Umbilical cord (tissue), 2 donors: ENCODE measurements around the gene MLN. TPM values are rescaled to one million over a fixed set of nuclear protein-coding genes. Genes with fewer than 3 reads are reported as not detected.

Source experiments
- DNase-seq: peaks from one replicate; pipeline ENCODE4 v3.0.0-alpha.2; 2015; ENCODE audit warnings: low spot score
- total RNA-seq: library from RNA; depleted of rRNA; stranded (reverse); fragments of >200 nt; gene quantifications from one replicate; pipeline ENCODE4 v1.2.3, GENCODE V29; 2014; ENCODE audit warnings: low replicate concordance; ENCODE audit not compliant: insufficient read depth

MLN gene
- total RNA-seq, 1 donor from 2014 or later: not detected

DNA sequence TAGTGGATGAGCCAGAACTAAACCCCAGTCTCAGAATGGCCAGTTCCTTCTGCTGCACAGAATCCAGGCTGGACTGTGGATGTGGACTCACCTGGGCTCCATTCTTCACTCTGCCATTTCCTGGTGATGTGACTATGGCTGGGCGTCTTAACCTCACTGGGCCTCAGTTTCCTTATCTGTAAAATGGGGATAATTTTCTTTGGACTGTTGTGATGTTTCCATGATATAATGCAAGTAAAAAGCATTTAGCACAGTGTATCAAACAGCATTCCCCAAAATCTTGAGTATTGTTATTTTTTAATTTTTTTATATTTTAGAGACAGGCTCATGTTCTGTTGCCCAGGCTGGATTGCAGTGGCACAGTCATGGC is 51.2 kb downstream of the MLN start:
- DNase-seq: no peak

DNA sequence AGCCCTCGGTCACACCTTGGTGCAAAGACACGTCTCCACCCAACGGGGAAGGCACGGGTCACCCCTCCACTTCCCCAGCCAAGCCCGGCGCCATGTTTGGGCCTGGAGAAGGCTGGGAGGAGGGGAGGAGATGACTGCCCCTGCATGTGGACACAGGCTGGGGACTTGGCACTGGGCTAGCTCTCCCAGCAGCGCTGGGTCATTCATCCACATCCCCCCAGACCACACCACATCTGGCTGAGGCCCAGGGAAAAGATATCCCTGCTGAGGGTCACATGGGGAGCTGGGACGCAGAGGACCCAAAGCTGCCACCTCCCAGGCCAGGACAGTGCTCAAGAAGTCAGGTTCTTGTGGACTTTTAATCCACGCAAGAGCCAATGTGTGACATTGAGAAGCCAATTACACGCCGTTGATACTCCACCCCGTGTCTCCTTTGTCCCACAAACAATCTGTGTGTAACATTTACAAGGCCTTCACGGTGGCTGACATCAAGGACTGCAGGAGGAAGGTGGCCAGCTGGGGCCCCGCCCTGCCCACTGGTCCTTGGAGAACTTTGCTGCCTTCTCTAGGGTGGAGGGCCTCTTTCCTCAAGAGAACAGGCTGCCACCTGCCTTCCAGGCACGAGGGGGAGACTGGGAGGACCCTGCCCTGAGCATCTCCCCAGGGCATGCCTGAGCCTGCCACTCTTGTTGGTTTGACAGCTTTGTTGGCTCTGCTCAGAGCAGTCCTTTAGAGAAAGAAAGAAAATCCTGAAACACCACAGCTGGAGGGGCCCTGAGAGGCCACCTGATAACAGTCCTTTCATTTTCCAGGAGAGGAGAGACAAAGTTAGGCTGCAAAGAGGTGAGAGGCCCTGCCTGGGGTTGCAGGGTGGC is 51.8 kb downstream of the MLN start:
- peak; percentile 49 for DNase-seq

DNA sequence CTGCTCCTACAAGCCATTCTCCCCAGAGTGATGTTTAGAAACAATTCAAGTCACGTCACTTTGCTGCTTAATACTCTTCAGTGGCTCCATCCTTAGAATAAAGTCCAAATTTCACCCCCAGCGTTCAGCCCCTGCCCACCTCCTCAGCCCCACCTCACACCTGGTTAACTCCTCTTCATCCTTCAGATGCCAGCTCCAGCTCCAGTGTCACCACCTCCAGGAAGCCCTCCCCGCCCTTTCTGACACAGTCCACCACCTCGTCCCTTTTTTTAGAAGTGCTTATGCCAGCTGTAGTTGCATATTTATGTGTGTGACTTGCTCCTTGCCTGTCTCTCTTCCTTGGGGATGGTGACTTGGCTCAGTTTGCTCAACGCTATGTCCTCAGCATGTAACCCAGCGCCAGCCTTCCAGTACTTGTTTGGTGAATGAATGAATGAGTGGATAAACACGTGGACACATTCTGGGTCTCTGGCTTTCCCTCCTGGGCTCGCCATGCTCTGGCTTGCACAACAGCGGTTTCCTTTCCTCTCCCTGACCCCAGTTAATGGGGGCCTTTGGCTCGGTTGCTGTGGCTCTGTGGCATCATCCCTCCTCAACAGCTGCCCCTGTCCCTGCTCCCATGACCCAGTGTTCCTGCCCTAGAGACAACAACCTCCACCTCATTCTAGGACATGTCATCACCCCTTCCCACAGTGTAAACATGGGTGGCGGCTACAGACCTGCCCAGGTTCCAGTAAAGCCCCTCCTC is 53.4 kb downstream of the MLN start:
- DNase-seq: no peak

DNA sequence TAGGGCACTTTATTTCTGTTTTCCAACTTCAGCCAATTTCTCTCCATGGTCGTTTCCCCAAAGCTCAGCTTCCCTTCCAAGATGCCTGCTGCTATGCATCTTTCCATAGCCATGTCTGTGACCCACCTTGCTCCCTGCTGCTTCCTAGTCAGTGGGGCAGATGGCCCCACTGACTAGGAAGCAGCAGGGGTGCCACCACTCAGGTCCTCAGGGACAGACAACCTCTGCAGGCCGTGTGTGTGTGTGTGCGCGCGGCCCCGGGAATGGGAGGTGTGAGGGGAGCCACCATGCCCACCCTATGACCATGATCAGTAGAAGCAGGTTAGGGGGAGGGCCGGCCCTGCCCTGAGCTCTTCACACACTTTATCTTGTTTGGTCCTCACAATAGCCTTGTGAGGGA is 54.4 kb downstream of the MLN start:
- DNase-seq: no peak

DNA sequence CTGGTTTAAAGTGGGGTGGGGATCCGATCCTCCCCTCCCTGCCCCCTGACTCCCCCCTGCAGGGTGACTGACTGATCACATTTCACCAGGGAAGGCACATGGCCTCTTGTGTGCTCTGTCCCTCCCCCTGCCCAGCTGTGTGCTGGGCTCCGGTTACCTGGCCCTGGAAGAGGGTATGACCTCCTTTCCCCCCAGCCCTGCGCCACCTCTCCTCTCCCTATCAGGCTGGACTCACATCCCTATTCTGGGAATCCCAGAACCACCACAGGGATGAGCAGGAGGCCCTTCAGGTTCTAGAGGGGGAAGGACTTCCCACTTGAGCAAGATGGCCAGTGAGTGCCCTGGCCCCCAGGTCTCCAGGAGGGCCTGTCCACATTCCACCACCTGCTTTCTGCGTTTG is 55.0 kb downstream of the MLN start:
- DNase-seq: no peak

DNA sequence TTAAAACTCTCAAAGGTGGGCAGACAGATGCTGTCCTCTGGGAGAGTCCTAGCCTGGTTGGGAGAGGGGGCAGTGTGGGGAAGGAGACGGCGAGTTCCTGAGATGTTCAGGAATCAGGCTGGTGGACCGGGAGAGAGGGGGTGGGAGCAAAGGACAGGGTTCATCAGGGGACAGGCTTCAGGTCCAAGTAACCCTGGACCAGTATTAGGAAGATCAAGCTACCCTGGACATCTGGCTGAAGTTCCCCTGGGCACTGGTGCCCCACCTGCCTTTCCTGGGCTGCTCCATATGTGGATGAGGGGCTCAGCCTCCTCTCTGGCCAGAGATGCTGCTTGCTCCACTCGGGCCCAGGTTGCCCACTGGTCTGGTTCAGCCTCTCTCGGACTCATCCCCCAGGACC is 56.0 kb downstream of the MLN start:
- no peak for DNase-seq

DNA sequence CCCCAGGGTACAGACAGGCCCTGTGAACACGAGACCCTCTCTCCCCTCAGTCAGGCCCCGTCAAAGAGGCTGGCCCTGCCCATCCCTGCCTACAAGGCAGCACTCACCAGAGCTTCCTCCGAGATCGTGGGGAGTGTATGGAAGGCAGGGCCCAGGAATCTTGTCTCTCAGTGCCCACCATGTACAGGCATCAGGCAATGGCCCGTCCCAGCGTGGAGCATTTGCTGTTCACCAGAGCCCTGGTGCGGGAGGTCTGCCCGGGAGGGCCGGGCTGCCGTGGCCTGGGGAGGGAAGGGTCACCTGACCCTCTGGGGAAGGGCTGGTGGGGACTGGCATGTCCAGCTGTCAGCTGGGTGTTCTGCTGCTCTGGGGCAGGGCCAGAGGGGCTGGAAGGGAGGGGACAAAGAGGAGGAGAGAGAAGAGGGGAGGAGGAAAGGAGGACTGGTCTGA is 57.1 kb downstream of the MLN start, which contains the start of gene IP6K3:
Gene IP6K3, minus strand, starts transcription at position 255 of the 450 bp plus-strand sequence. CDS start 11,429 bp downstream, outside the sequence.
- peak; percentile 74 for DNase-seq

DNA sequence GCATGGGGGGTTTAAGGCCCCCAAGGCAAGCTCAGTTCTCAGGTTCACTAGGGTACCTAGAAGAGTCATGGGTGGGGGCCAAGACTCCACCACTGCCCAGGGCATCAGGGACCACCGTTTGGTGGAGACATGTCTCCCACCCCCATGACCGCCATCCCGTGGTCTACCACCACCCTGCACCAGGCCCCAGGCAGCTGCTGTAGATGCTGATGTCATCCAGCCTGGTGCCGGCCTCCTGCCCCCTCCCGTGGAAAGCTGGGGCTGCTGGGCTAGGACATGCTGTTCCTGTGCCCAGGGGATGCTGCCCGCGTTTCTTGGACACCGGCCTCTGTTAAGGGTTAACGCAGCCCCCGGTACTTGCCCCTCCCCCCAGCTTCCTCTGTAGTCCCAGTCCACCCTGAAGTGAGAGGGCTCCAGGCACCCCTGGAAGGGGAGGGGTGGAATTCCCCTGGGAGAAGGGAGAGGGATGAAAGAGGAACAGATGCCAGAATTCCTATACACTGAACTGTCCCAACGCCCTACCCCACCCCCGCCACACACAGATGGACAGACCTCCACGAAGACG is 57.7 kb downstream of the MLN start:
- DNase-seq: peak; percentile 63

DNA sequence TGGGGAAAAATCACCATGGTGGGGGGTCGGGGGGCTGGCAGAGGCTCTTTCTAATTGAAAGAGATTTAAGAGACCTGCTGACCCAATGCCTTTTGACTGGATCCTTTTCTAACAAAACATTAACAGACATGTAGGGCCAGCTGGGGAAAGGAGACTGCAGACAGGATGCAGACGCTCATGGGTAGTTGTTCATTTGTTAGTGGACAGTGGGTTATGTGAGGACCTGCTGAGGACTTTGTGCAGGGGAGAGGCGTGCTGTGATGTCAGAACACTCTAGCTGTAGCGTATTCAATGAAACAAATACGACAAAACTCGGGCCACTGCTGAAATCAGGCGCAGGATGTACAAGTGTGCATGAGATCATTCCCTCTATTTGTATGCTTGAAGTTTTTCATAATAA is 58.3 kb downstream of the MLN start:
- DNase-seq: peak; percentile 26

DNA sequence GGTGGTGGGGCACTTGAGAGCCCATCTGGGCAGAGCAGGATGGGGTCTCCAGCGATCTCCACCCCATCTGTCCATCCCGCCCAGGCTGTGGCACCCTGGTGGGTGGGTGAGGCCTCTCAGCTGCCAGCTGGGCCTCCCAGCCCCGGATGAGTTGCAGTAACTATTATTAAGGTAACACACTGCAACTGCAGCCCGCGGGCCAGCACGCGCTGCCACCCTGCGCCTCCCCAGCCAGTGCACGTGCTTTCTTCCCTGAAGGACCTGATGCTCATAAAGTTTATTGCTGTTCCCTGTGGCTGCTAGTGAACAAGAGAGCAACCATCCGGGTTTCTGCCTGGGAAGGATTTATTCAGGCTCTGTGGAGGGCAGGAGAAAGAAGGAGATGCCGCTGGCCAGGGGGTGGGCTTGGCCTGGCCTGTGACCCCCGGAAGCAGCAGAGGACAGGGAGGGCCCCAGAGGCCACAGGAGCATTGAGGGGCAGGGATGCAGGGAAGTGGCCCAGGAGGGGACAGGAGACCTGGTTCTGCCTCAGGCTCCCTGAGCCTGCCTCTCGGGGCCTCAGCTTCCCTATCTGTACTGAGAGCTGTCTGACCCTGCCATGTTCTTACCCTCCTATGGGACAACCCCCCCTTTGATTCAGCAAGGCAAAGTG is 58.8 kb downstream of the MLN start:
- DNase-seq: peak; percentile 46

Other genes with a start within 250 kb of the MLN start
- 10.6 TPM for gene BAK1, start 223.7 kb downstream of the MLN start, total RNA-seq
- gene ITPR3, start 182.7 kb downstream of the MLN start, total RNA-seq: 4.1 TPM
- gene UQCC2, start 92.3 kb downstream of the MLN start, total RNA-seq: 8.2 TPM
- 4.1 TPM for gene IP6K3, start 57.1 kb downstream of the MLN start, total RNA-seq
- gene LEMD2, start 14.9 kb downstream of the MLN start, total RNA-seq: 29.4 TPM